Testis (tissue), 2 donors: ENCODE data around the gene HRNR.

Experiments
- POLR2A ChIP-seq: fragments of 450-650 bp; IDR thresholded peaks from one replicate; pipeline ENCODE4 v1.6.1; 2017; ENCODE audit warnings: antibody characterized with exemption, mild to moderate bottlenecking, moderate library complexity
- TF ChIP-seq, protein P1 (sequence below), 3 experiments: fragments of 450-650 bp in 2 of 3; fragments of 200-600 bp in 1 of 3; sonication (generic) in 1 of 3; IDR thresholded peaks; one replicate each; pipeline ENCODE4 v1.5.1; 2016 to 2019; ENCODE audit warnings: antibody characterized with exemption in 3 of 3, mild to moderate bottlenecking in 2 of 3, moderate library complexity in 1 of 3

DNA sequence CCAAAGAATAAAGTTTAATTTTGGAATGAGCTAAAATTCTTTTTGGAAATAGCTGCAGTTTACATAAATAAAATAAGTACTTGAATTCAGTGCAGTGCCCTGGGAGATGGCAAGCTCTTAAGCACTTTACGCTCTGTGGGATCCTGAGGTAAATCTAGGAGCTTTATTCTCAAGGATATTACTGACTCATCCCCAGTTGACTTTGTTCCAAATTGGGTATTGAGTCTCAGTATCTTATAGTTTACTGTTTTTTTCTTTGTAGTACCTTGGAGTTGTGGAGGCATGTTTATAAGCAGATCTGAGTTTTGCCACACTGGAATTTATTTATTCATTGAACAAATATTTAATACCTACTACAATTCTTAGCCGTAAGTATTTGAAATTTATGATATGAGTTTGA is 27.4 kb upstream of the HRNR start:
- TF ChIP-seq, protein P1, sequence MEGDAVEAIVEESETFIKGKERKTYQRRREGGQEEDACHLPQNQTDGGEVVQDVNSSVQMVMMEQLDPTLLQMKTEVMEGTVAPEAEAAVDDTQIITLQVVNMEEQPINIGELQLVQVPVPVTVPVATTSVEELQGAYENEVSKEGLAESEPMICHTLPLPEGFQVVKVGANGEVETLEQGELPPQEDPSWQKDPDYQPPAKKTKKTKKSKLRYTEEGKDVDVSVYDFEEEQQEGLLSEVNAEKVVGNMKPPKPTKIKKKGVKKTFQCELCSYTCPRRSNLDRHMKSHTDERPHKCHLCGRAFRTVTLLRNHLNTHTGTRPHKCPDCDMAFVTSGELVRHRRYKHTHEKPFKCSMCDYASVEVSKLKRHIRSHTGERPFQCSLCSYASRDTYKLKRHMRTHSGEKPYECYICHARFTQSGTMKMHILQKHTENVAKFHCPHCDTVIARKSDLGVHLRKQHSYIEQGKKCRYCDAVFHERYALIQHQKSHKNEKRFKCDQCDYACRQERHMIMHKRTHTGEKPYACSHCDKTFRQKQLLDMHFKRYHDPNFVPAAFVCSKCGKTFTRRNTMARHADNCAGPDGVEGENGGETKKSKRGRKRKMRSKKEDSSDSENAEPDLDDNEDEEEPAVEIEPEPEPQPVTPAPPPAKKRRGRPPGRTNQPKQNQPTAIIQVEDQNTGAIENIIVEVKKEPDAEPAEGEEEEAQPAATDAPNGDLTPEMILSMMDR (IDR thresholded peaks at IDR 0.05), result no peak
- no peak for TF ChIP-seq POLR2A
